ENCODE data around the gene ZNF33B.

DNA sequence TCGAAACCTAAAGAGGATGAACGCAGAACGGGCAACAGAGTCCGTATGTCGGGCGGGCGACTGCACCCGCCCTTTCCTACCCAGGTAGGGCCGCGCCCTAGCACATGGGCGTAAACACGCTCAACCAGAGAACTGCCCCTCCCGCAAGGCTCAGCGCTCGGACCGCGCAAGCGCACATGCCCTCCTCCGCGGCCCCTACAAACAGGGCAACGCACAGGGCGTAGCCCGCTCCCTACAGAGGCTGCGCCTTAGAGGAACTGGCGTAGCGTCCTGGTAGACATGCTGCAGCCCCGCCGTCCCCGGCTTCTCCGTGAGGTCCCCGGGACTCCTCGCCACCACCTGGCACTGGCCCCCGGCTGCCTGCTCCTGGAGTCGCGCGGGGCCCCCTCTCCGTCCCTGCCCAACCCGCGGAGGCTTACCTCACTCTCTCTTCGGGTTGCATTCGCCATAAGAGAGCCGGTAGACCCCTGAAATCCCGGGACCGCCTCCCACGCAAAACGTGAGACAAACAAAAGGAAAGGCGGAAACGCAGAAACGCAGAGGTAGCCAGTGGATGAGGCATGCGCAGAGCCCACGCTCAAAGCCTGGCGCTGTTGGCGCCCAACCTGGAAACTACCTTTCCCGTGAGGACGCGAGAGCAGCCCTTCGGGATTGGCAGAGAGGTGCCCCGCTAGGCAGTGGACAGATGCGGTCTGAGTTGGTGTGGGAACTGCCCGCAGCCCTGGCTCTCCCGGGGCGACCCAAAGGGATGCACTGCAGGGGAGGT is at the start of gene ZNF33B:
- TF ChIP-seq, protein P1, sequence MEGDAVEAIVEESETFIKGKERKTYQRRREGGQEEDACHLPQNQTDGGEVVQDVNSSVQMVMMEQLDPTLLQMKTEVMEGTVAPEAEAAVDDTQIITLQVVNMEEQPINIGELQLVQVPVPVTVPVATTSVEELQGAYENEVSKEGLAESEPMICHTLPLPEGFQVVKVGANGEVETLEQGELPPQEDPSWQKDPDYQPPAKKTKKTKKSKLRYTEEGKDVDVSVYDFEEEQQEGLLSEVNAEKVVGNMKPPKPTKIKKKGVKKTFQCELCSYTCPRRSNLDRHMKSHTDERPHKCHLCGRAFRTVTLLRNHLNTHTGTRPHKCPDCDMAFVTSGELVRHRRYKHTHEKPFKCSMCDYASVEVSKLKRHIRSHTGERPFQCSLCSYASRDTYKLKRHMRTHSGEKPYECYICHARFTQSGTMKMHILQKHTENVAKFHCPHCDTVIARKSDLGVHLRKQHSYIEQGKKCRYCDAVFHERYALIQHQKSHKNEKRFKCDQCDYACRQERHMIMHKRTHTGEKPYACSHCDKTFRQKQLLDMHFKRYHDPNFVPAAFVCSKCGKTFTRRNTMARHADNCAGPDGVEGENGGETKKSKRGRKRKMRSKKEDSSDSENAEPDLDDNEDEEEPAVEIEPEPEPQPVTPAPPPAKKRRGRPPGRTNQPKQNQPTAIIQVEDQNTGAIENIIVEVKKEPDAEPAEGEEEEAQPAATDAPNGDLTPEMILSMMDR (IDR thresholded peaks at IDR 0.05 in 8 of 11, conservative IDR thresholded peaks at IDR 0.05 in 3 of 11), result no peak
- TF ChIP-seq POLR2AphosphoS5 (IDR thresholded peaks at IDR 0.05), result peak; percentile 90 to 95 (median 95)
